Measurements from ENCODE around the gene MMP19.
"Not testable (repeated sequence)": the region's sequence is repeated elsewhere in the genome, so short reads cannot be mapped to it uniquely, and the experiment has no call there.

Gene MMP19, protein sequence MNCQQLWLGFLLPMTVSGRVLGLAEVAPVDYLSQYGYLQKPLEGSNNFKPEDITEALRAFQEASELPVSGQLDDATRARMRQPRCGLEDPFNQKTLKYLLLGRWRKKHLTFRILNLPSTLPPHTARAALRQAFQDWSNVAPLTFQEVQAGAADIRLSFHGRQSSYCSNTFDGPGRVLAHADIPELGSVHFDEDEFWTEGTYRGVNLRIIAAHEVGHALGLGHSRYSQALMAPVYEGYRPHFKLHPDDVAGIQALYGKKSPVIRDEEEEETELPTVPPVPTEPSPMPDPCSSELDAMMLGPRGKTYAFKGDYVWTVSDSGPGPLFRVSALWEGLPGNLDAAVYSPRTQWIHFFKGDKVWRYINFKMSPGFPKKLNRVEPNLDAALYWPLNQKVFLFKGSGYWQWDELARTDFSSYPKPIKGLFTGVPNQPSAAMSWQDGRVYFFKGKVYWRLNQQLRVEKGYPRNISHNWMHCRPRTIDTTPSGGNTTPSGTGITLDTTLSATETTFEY

DNA sequence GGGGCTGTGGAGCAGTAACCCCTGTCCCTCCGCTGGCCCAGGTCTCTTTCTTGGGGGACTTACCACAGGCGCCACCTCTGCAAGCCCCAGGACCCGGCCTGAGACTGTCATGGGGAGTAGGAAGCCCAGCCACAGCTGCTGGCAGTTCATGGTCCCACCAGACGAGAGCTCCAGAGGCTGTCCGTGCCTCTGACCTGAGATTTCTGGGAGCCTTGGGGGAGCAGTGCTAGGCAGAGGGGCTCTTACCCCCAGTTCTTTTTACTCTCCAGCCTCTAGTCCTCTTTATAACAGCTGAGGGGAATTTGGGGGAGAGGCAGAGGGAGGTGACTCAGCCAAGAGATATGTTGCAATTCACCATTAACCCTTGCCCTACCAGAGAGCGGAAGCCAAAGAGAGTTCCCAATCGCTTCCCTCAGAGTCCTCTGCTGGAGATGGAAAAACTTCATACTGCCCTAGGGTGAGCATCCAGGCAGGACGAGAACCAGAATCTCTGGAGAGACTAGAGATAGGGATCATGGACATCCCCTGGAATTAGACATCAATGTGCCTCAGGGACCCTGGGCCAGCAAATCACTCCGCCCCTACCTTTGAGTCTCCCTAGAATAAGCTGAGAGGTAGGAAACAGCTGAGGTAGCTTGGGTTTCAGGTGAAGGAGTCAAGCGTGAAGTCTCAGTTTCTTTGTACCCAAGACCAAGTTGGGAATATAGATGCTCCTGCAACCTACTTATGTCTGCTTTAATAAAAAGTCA is at the start of gene MMP19:
Gene MMP19 (minus strand): TSS at position 256 of the 749 bp plus-strand sequence. CDS start 106 bp downstream, at position 150.
- no peak for DNase-seq

DNA sequence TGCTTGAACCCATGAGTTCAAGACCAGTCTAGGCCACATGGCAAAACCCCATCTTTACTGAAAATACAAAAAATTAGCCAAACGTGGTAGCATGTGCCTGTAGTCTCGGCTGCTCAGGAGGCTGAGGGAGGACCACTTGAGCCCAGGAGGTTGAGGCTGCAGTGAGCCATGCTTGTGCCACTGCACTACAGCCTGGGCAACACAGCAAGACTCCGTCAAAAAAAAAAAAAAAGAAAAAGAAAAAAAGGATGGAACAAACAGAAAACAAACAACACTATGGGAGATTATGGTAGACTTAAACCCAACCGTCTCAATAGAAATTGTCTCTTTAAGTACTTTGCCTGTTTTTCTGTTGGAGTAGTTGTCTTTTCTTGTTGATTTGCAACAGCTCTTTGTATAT is 48.6 kb upstream of the MMP19 start:
- no peak for DNase-seq

DNA sequence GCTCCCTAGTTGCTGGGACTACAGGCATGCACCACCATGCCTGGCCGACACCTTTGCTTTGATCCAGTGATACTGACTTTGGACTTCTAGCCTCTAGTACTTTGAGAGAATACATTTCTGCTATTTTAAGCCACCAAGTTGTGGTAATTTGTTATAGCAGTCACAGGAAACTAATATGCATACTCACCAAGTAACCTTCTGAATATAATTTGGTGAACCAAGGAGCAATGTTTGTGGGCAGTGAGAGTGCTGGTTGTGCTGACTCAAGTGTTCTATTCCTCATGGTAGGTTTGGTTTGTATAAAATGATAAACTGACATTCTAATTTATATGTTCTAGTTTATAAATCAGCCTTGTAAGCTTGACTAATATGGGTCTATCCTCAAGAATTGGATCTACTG is 42.4 kb upstream of the MMP19 start:
- DNase-seq = no peak

- no peak for DNase-seq
These were observed 35.1 kb upstream of the MMP19 start for GRCh38 chr12:55877824-55878223.

- no peak for DNase-seq
These were observed 33.1 kb upstream of the MMP19 start for GRCh38 chr12:55875704-55876467.

GRCh38 chr12:55874443-55874842 is 31.7 kb upstream of the MMP19 start:
- DNase-seq = no peak

GRCh38 chr12:55866454-55867004 is 23.8 kb upstream of the MMP19 start:
- not testable (repeated sequence) for DNase-seq

GRCh38 chr12:55865327-55865726 is 22.6 kb upstream of the MMP19 start:
- DNase-seq = no peak

DNA sequence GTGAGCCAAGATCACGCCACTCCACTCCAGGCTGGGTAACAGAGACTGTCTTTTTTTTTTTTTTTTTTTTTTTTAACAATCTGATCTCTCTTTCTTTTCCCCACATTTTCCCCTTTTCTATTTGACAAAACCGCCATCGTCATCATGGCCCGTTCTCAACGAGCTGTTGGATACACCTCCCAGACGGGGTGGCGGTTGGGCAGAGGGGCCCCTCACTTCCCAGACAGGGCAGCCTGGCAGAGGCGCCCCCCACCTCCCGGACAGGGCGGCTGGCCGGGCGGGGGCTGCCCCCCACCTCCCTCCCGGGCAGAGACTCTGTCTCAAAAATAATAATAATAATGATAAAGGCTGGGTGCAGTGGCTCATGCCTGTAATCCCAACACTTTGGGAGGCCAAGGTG is 20.2 kb upstream of the MMP19 start:
- not testable (repeated sequence) for DNase-seq

DNA sequence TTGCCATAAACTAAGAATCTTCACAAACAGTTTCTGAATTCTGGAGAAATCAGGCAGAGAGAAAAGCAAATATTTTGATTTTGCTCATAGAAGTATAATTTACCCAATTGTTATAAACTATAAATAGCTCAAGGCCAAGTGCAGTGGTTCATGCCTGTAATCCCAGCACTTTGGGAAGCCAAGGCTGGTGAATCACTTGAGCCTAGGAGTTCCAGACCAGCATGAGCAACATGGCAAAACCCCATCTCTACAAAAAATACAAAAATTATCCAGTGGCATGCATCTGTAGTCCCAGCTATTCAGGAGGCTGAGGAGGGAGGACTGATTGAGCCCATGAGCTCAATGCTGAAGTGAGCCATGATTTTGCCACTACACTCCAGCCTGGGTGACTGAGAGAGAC is 19.6 kb upstream of the MMP19 start:
- DNase-seq = no peak

GRCh38 chr12:55861871-55862270 is 19.1 kb upstream of the MMP19 start:
- DNase-seq = no peak

DNA sequence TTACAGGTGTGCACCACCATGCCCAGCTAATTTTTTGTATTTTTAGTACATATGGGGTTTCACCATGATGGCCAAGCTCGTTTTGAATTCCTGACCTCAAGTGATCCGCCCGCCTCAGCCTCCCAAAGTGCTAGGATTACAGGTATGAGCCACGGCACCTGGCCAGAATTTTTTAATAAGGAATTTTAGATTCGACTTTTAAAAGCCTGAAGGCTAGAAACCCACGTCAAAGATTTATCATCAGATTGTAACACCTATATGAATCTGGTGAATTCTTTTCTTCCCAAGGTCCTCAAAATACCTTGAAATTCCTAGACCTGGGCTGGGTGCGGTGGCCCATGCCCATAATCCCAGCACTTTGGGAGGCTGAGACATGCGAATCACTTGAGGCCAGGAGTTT is 18.7 kb upstream of the MMP19 start:
- DNase-seq = no peak

DNA sequence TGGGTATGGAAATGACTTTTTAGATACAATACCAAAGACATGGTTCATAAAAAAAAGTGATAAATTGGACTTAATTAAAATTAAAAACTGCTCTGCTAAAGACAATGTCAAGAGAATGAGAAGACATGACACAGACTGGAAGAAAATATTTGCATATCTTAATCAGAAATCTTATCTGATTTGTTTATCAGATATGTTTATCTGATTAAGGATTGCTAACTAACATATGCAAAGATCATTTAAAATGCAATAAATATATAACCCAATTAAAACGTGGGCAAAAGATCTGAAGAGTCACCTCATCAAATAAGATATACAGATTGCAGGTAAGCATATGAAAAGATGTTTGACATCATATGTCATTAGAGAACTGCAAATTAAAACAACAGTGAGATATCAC is 10.0 kb upstream of the MMP19 start:
- DNase-seq = no peak

- no peak for DNase-seq
These were observed 8.2 kb upstream of the MMP19 start for GRCh38 chr12:55850893-55851292.

DNA sequence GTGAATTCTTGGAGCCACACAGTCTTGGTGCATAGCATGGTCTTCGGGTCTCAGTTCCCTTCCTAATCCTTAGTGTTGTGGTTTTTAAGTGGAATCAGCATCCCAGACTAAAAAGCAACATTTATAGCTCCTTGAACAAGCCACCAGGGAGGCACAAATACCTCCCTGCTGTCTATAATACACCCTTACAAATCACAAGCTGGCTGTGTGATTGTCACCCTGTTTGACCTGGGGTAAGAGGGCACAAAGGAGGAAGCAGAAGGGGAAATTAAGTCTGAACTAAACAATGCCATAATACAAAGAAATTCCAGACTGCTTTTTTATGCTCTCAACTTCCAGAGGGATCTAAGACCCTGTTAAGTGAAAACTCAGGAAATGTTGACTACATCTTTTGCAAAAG is 7.7 kb upstream of the MMP19 start:
- no peak for DNase-seq

GRCh38 chr12:55849616-55850343 is 7.0 kb upstream of the MMP19 start:
- no peak for DNase-seq

DNA sequence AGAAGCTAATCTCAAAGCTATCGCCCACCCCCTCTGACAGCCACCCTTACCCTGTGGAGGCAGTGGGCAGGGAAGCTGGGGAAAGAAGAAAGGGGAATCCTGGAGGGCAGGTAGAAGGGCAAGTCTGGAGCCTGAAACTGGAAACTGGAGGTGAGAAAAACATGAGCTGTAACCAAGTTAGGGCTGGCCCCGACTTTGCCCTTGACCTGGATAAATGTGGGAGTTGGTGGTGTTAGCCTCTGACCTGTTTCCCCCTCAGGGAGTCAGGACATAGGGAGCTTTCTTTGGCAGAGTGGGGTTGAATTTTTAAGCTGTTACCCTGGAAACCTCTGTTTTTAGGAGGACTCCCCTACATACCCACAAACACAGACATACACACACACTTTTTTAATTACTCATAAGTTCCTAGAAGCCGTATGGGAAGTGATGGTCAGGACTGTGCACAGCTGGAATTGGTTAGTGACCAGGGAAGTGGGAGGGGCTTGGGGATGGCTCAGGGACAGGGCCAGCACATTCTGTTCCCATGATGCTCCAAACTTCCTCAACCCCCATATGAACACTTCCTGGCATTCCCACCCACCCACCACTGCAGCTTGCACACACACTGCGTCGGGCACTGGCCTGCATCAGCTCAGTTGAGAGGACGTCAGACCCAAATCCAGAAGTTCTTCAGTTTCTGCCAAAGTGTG is 5.0 kb upstream of the MMP19 start:
- peak; percentile 16 for DNase-seq

DNA sequence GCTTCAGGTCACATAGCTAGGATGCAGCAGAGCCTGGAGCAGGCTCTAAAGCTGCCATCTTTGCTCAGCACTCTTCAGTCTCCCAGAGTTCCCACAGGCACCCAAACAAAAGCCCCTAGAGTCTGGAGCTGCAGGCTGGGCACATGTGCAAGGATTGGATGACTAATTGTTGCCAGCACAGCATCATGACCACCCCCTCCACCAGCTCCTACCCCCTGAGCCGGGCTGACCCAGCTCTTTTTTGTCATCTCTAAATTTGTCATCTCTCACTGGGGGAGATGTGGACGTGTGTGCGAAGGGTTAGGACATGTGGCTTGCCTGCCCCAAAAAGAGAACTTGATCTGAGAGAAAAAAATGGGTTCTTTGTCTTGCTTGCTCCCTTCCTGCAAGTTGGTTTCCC is 4.3 kb upstream of the MMP19 start:
- no peak for DNase-seq

DNA sequence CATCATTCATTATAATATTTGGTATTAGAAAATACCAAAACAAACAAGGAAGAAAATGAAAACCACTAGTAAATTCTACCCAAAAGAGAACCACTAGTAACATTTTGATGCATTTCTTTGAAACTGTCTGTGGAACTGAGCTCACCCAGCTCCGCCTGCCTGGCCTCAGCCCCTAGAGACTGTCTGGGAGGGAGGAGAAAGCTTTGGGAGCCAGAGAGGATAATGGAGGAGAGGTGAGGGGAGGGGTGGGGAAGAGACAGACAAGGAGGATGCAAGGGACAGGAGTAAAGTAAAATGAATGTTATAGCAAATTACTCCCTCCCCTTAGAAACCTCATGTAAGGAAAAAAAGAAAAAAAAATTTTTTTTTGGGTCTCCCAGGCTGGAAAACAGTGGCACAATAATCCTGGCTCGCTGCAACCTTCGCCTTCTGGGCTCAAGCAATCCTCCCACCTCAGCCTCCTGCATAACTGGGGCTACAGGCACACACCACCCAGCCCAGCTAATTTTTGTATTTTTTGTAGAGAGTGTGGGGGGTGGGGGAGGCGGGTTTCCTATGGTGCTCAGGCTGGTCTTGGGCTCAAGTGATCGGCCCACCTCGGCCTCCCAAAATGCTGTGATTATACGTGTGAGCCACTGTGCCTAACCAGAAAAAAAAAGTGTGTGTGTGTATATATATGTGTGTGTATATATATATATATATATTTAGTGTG is 3.2 kb upstream of the MMP19 start:
- no peak for DNase-seq

GRCh38 chr12:55845361-55845760 is 2.6 kb upstream of the MMP19 start:
- no peak for DNase-seq

DNA sequence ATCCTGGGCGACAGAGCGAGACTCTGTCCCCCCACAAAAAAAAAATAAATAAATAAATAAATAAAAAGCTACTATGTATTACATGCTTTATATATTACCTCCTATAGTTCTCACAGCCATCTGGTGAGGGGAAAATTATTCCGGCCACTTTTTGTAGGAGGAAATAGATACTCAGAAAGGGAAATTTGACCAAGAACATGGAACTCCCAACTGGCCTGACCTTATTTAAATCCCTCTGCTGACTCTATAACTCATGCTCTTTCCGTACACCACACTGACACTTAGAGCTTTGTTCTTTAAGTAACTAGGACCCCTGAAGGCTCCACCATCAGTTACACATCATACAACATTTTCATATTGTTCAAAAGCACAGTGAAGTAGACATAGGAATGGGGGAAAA is 2.2 kb upstream of the MMP19 start:
- DNase-seq = no peak

All from CD4-positive, alpha-beta T cell treated with Interleukin-17A for 1 hour (primary cell).